HG03342 (cell line): ENCODE results near the gene KIAA1328.

Experiments
- ATAC-seq: cut with Tn5 transposase; IDR thresholded peaks from one replicate; pipeline ENCODE4 v1.9.1; 2021; ENCODE audit warnings: mild to moderate bottlenecking, moderate library complexity; ENCODE audit not compliant: unreplicated experiment

KIAA1328 gene

GRCh38 chr18:37188016-37188791, 359.3 kb downstream of the KIAA1328 start:
- no peak for ATAC-seq

DNA sequence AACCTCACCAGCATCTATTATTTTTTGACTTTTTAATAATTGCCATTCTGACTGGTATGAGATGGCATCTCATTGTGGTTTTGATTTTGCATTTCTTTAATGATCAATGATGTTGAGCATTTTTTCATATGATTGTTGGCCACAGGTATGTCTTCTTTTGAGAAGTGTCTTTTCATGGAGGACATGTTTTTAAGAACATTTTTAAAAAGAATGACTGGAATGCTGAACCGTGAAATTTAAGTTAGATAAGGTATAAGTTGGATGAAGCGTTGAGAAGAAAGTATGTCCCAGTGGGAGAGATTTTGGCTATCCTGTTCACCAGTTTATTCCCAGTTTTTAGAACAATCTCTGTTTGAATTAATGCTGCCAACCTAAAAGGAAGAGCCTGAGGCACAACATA, 370.8 kb downstream of the KIAA1328 start:
- no peak for ATAC-seq

GRCh38 chr18:37207343-37207742, 378.4 kb downstream of the KIAA1328 start:
- no peak for ATAC-seq

DNA sequence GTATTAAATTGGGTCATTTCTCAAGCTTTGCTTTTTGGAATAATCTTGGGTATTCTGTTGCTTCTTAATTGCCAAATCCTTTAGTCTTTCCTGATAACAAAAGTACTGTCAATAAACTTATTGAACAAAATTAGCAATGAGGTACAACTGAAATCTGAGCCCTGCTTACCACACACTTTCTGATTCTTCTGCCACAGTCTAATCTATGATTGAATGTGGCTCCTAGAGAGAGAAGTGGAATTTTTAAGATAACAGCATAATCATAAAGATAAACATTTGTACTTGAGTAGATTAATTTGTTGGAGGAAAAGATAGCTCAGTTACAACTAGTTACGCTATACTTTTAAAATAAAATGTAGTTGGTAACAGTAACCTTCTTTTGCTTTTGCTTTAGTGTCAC, 381.9 kb downstream of the KIAA1328 start:
- no peak for ATAC-seq

- no peak for ATAC-seq
These were observed 389.2 kb downstream of the KIAA1328 start for GRCh38 chr18:37218022-37218590.

GRCh38 chr18:37219257-37219656, 390.3 kb downstream of the KIAA1328 start:
- no peak for ATAC-seq

- no peak for ATAC-seq
These were observed 393.5 kb downstream of the KIAA1328 start for GRCh38 chr18:37222354-37222998.

- no peak for ATAC-seq
These were observed 394.1 kb downstream of the KIAA1328 start for GRCh38 chr18:37222999-37223378.

DNA sequence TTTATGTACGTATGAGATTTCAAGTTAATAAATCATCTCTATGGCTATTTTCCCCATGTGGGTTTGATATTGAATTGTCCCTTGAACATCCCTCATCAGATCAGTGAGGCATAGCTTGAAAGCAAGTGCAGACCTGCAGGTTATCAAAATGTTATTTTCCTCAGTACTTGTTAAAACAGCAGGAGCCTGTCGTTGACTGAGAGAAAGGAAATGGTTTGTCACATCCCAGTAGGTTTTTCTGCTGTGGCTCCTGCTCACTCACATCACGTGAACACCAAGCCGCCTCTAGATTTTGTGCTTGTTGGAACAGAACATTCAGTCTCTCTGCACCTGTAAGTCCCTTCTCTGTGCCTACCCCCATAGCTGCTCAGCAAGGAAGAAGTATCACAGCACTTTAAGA, 396.4 kb downstream of the KIAA1328 start:
- no peak for ATAC-seq

GRCh38 chr18:37230768-37231167, 401.8 kb downstream of the KIAA1328 start:
- no peak for ATAC-seq

DNA sequence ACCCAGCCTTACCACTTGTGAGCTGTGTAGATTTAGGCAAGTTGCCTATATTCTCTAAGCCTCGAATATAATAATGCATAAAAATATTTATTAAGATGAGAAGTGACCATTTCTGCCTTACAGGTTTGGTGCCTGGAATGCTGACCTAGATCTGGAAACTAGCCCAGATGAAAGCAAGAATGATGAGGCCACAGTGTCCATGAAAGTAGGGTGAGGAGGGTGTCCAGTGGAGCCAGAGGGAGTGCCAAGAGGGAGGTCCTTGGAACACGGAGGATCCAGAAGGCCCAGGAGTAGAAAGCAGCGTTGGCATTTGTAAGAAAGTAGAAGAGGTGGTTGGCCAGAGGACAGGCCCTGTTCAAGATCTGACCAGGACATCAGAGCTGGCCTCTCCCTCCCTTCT, 402.3 kb downstream of the KIAA1328 start:
- no peak for ATAC-seq

DNA sequence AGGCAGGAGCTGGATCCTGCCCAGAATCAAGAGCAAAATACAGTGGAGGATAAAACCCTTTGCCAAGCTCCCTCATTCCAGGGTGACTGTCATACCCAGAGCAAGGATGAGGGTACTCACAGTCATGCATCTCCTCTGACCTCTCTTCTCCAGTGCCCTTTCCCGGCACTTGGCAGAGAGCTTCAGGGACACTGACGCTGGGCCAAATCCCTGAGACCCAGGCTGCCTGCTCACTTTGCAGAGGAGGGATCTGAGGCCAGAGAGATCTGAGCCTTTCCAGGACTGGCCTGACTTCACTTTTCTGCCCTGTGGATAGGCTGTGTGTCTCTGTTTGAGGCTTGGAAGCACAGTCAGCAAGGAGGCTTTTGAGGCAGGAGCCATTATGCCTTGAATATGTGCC, 406.7 kb downstream of the KIAA1328 start:
- no peak for ATAC-seq

GRCh38 chr18:37238282-37239108, 409.6 kb downstream of the KIAA1328 start:
- no peak for ATAC-seq

- no peak for ATAC-seq
These were observed 413.2 kb downstream of the KIAA1328 start for GRCh38 chr18:37242091-37242490.

- ATAC-seq = no peak
These were observed 414.1 kb downstream of the KIAA1328 start for GRCh38 chr18:37242826-37243560.

- no peak for ATAC-seq
These were observed 414.8 kb downstream of the KIAA1328 start for GRCh38 chr18:37243741-37244140.

DNA sequence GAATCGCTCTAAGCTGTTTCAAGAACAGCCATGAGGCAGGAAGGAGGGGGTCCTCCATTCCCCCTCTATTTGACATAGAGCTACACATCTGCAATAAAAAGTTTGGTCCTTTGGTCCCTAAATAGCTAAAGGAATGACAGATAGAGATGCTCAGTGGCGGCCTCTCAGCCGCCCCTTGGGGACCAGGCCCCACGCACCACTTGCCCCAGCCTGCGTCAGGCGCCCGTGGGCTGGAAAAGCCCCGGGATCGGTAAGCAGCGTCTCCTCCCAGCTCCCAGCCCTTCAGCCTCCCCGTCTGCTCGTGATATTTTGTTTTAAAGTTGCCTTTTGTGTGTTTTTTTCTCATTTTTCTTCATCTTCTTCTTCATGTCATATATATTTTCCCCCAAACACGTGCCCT, 415.7 kb downstream of the KIAA1328 start:
- ATAC-seq = no peak

GRCh38 chr18:37246779-37247340, 417.9 kb downstream of the KIAA1328 start:
- no peak for ATAC-seq

DNA sequence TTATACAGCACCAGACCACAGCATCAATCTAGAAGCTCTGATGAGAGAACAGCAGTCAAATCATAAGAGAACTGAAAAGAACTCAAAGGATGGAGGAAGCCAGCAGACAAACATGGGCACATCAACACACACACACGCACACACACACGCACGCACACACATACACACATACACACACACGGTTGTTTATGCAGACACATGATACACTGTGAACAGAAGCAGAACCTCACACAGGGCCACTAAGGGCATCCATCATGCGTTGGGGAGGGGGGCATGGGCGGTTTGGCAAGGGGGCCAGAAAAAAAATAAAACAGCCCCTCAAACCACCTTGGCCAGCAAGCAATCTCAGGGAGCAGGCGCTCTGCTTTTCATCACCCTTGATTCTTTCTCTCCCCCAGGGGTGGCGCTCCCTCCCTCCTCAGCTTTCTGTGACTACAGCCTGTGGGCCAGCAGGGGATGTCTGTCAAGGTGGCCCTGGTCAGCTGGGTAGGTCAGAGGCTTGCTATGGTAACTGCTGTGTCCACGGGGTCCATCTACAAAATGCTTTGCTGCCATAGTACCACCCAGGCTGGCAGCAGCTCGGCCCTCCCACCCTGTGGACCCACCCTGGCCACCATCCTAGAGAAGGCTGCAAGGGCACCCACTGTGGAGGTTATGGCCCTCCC, 418.7 kb downstream of the KIAA1328 start:
- no peak for ATAC-seq

DNA sequence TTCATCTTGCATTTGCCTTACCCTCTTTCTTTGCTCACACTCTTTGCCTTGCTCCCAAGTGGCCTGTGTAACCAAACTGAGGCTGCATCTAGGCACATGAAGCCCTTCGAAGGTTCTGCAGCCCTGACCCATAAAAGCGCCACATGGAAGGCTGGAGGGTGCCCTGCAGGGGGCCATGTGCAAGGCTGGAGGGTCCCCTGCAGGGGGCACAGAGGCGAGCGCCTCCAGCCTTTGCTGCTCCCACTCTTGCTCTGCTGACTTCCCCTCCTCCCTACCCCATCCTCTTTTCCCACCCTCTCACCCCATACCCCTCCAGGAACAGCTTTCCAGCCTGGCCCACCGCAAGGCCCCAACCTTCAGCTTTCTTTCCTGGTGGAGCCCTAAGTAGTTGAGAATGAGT, 419.4 kb downstream of the KIAA1328 start:
- no peak for ATAC-seq
